ENCODE measurements around the gene MAML3. TPM values are rescaled to one million over a fixed set of nuclear protein-coding genes. Genes with fewer than 3 reads are reported as not detected.
A peak's percentile ranks its signal among the peaks of the same experiment; 100 is the strongest.

Gene MAML3
- total RNA-seq, 1 donor: 6.5 TPM

DNA sequence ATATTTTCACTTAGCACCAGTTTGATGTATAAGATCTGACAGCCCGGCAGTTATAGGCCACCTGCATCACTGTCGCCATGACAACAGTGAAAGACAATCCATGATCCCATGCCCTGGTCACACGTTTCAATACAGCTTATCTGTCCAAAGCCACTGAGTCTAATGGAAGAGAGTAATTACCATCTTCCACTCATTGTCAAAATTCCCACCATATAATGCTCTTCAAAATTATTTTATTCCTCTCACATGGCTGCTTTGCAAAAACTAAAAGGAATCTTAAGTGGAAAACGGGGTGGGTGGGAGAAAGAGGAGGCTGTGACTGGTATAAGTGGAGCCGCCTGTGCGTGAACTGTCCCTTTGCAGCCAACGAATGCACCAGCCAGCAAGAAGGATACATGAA, 44.2 kb downstream of the MAML3 start:
- TF ChIP-seq, protein P1, sequence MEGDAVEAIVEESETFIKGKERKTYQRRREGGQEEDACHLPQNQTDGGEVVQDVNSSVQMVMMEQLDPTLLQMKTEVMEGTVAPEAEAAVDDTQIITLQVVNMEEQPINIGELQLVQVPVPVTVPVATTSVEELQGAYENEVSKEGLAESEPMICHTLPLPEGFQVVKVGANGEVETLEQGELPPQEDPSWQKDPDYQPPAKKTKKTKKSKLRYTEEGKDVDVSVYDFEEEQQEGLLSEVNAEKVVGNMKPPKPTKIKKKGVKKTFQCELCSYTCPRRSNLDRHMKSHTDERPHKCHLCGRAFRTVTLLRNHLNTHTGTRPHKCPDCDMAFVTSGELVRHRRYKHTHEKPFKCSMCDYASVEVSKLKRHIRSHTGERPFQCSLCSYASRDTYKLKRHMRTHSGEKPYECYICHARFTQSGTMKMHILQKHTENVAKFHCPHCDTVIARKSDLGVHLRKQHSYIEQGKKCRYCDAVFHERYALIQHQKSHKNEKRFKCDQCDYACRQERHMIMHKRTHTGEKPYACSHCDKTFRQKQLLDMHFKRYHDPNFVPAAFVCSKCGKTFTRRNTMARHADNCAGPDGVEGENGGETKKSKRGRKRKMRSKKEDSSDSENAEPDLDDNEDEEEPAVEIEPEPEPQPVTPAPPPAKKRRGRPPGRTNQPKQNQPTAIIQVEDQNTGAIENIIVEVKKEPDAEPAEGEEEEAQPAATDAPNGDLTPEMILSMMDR (IDR thresholded peaks at IDR 0.05; ENCODE audit: insufficient read depth, low read depth, low read length): no peak
- no peak overlapping the region for H3K4me3 ChIP-seq (ENCODE audit: low read depth, low read length)
- no peak for DNase-seq (ENCODE audit: low read depth)

DNA sequence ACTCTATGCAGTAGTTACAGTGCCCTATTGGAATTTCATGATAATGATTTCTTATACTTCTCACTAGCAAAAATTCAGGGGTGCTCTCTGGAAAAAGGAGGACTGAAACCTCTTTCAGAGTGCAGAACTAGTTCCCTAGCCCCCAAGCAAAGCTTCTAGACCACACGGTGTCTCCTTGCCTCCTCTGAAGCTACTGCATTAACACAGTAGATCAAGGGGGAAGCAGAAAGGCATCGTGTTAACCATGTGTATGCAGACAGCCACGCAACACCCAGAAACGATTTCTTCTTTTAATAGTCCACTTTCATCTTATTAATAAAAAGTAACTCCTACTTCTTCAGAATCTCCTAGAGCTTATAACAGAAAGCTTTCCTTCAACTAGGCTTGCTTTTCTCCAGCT, 44.7 kb downstream of the MAML3 start:
- TF ChIP-seq, protein P1 (IDR thresholded peaks at IDR 0.05; ENCODE audit: insufficient read depth, low read depth, low read length): no peak
- no peak for DNase-seq (ENCODE audit: low read depth)
- H3K4me3 ChIP-seq (ENCODE audit: low read depth, low read length): no peak overlapping the region

DNA sequence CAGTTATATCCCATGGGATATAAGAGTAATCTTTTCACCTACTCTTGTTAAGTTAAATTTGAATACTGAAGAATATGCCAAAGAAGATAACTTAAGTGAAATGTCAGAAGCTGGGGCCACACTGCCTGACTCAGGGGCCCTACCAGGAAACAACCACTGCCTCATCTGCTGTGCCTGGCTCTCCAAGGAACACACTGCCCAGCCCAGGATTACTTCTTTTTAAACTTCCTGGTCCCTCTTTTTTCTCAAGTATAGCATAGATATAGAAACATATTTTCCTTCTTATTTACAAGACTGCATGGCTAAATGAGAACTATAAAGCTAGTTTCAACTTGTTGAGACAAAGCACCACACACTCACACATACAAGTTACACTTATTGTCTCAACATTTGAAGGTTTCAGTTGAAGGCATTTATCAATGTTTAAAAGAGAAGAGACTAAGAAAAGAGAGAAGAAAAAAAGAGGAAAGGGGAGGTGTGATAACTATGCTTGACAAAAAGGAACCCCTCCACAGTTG, 45.2 kb downstream of the MAML3 start:
- DNase-seq (ENCODE audit: low read depth): no peak
- TF ChIP-seq, protein P1 (IDR thresholded peaks at IDR 0.05; ENCODE audit: insufficient read depth, low read depth, low read length): no peak
- no peak overlapping the region for H3K4me3 ChIP-seq (ENCODE audit: low read depth, low read length)

DNA sequence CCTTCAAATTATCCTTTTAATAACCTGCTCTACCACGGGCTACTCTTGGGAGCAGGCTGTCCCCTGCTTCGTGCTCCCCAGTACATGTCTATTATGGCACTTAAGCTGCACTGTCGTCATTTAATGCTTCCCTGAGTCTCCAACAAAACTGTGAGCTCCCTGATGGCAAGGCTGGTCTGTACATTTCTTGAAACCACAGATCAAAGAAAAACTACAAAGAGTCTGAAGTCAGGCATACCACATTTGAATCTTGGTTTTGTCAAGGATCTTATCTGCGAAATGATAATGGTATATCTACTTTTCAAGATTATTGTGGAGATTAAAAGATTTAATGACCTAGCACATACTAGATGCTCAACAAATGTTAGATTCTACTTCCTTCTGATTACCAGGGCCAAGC, 45.7 kb downstream of the MAML3 start:
- TF ChIP-seq, protein P1 (IDR thresholded peaks at IDR 0.05; ENCODE audit: insufficient read depth, low read depth, low read length): no peak
- no peak overlapping the region for H3K4me3 ChIP-seq (ENCODE audit: low read depth, low read length)
- DNase-seq (ENCODE audit: low read depth): no peak

DNA sequence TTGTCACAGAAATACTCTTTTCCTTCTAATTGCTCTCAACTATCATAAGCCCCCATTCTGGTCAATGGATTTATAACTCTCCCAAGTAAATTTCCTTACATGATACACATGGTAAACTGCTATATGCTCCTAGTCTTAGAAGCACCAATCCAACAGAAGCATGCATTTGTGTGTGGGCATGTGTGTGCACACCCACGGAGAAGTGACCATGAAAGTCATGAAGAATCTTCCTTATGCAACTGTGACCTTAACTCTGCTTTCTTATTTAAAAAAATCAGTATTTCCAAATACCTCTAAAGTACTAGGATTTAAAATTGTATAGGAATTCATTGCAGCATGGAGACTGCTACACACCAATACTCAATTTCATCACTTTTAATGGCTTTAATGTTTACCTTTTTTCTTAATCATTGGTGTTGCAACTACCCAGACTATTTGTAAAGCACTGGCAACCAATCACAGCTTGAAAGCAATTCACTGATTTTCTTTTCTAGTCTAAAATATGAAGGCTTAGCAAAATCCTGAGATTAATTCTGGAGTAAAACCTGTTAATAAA, 47.6 kb downstream of the MAML3 start:
- peak; percentile 52 for DNase-seq (ENCODE audit: low read depth)
- TF ChIP-seq, protein P1 (IDR thresholded peaks at IDR 0.05; ENCODE audit: insufficient read depth, low read depth, low read length): no peak
- no peak overlapping the region for H3K4me3 ChIP-seq (ENCODE audit: low read depth, low read length)

DNA sequence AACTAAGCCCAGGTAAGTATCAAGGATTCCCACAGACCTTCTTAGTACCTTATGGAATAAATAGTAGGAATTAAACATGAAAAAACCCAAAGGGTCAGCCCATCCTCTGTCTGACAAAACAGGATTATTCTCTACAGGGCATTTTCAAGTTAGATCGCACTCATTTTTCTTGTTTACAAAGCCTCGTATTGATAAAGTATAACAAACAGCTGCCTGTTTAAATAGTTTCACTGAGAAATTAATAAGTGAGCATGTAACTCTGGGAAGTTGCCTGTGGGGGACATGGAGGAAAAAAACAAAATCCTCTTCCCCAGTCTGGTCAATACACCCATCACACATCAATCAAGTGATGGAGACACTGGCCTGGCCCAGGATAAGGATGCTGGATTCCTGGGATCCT, 48.5 kb downstream of the MAML3 start:
- no peak for DNase-seq (ENCODE audit: low read depth)

More for the DNA sequence above, 48.5 kb downstream of the MAML3 start:
- H3K4me3 ChIP-seq (ENCODE audit: low read depth, low read length): no peak overlapping the region
- TF ChIP-seq, protein P1 (IDR thresholded peaks at IDR 0.05; ENCODE audit: insufficient read depth, low read depth, low read length): no peak

Measured in fibroblast of villous mesenchyme (primary cell).